GM23338 (cell line): ENCODE measurements around the gene CCDC71L. TPM values are rescaled to one million over a fixed set of nuclear protein-coding genes. Genes with fewer than 3 reads are reported as not detected.

Source experiments
- ATAC-seq: fragments of 200-7000 bp; cut with Tn5 transposase; 3 replicates; pipeline ENCODE4 v1.9.1; 2020
- DNase-seq: peaks from one replicate; pipeline ENCODE4 v3.0.0-alpha.2; 2015; ENCODE audit warnings: low spot score
- H2AFZ ChIP-seq: fragments of 200-600 bp; sonication (generic); 2 replicates; pipeline ENCODE4 v1.8.0; 2016; ENCODE audit warnings: antibody characterized with exemption, mild to moderate bottlenecking, moderate library complexity
- H3F3A ChIP-seq: fragments of 200-600 bp; sonication (generic); replicated peaks from 2 replicates; pipeline ENCODE4 v1.8.0; 2017; ENCODE audit warnings: antibody characterized with exemption, mixed run types, low read depth
- H3K27ac ChIP-seq: fragments of 200-600 bp; sonication (generic); 2 replicates; pipeline ENCODE4 v1.6.1; 2016; ENCODE audit warnings: low read depth
- H3K27me3 ChIP-seq: fragments of 200-600 bp; sonication (generic); 2 replicates; pipeline ENCODE4 v1.8.0; 2016; ENCODE audit warnings: mild to moderate bottlenecking, mixed run types, moderate library complexity; ENCODE audit not compliant: insufficient read depth
- H3K36me3 ChIP-seq: fragments of 200-600 bp; sonication (generic); 2 replicates; pipeline ENCODE4 v1.8.0; 2016; ENCODE audit warnings: mild to moderate bottlenecking; ENCODE audit not compliant: insufficient read depth
- H3K4me1 ChIP-seq: fragments of 200-600 bp; sonication (generic); 2 replicates; pipeline ENCODE4 v1.8.0; 2016; ENCODE audit warnings: mild to moderate bottlenecking, moderate library complexity; ENCODE audit not compliant: insufficient read depth
- H3K4me2 ChIP-seq: fragments of 200-600 bp; sonication (generic); 2 replicates; pipeline ENCODE4 v1.7.1; 2017; ENCODE audit warnings: mixed run types
- H3K4me3 ChIP-seq: fragments of 200-600 bp; sonication (generic); 2 replicates; pipeline ENCODE4 v1.6.1; 2016; ENCODE audit warnings: mixed run types
- H3K79me2 ChIP-seq: fragments of 200-600 bp; sonication (generic); replicated peaks from 2 replicates; pipeline ENCODE4 v1.8.0; 2017; ENCODE audit warnings: mild to moderate bottlenecking; ENCODE audit not compliant: insufficient read depth
- H3K9me2 ChIP-seq: fragments of 200-600 bp; sonication (generic); 2 replicates; pipeline ENCODE4 v1.8.0; 2017; ENCODE audit not compliant: insufficient read depth
- H4K20me1 ChIP-seq: fragments of 200-600 bp; sonication (generic); replicated peaks from 2 replicates; pipeline ENCODE4 v1.8.0; 2017; ENCODE audit warnings: mild to moderate bottlenecking; ENCODE audit not compliant: insufficient read depth
- H3K27ac Mint-ChIP-seq: 2 replicates; pipeline ENCODE4 v1.8.0; 2020; ENCODE audit warnings: inconsistent platforms, mild to moderate bottlenecking, moderate library complexity, mixed read lengths
- H3K27me3 Mint-ChIP-seq: 3 replicates; pipeline ENCODE4 v1.8.0; 2022; ENCODE audit warnings: low read depth, mild to moderate bottlenecking, moderate library complexity, mixed read lengths, inconsistent platforms; ENCODE audit not compliant: insufficient read depth, poor library complexity
- H3K36me3 Mint-ChIP-seq: 3 replicates; pipeline ENCODE4 v1.8.0; 2021; ENCODE audit warnings: low read depth, mild to moderate bottlenecking, inconsistent platforms, moderate library complexity, mixed read lengths
- H3K4me1 Mint-ChIP-seq: 3 replicates; pipeline ENCODE4 v1.8.0; 2020; ENCODE audit warnings: mild to moderate bottlenecking, inconsistent platforms, mixed read lengths
- H3K4me3 Mint-ChIP-seq: 3 replicates; pipeline ENCODE4 v1.8.0; 2021; ENCODE audit warnings: moderate library complexity, mild to moderate bottlenecking, inconsistent platforms, mixed read lengths
- H3K9me3 Mint-ChIP-seq: 3 replicates; pipeline ENCODE4 v1.8.0; 2020; ENCODE audit warnings: moderate library complexity, mild to moderate bottlenecking, inconsistent platforms, mixed read lengths
- CREB1 ChIP-seq: fragments of 250-450 bp; sonication (Bioruptor Pico); IDR thresholded peaks from 2 replicates; pipeline ENCODE4 v1.5.0; 2020; ENCODE audit warnings: low read depth, mild to moderate bottlenecking, moderate library complexity
- EZH2 ChIP-seq: fragments of 200-600 bp; sonication (generic); IDR thresholded peaks from one replicate; pipeline ENCODE4 v1.8.0; 2017; ENCODE audit warnings: antibody characterized with exemption, mild to moderate bottlenecking, low read depth; ENCODE audit not compliant: unreplicated experiment
- JUNB ChIP-seq: IDR thresholded peaks from one replicate; pipeline ENCODE4 v1.6.1; 2016; ENCODE audit warnings: antibody characterized with exemption; ENCODE audit not compliant: unreplicated experiment
- ZNF331 ChIP-seq: fragments of 250-450 bp; sonication (Bioruptor Pico); IDR thresholded peaks from 2 replicates; pipeline ENCODE4 v1.5.0; 2020; ENCODE audit warnings: low read depth, mild to moderate bottlenecking, moderate library complexity
- polyA plus RNA-seq: library from polyadenylated mRNA; unstranded; fragments of >200 nt; fragmentation: Nextera tagmentation; extraction: Ambion mirVana; gene quantifications from 2 replicates; pipeline ENCODE4 v1.2.1, GENCODE V29; 2016
- total RNA-seq: library from RNA; depleted of rRNA; stranded (reverse); fragments of >200 nt; shearing (Covaris generic); gene quantifications from 2 replicates; pipeline ENCODE4 v1.2.3, GENCODE V29; 2014
- TF ChIP-seq, protein P1 (sequence below): IDR thresholded peaks from one replicate; pipeline ENCODE4 v1.6.1; 2018; ENCODE audit warnings: antibody characterized with exemption; ENCODE audit not compliant: unreplicated experiment
- TF ChIP-seq, protein P2 (sequence below), 2 experiments: fragments of 200-600 bp in 1 of 2; sonication (generic) in 1 of 2; conservative IDR thresholded peaks; 2 replicates each; pipeline versions ENCODE4 v1.5.1 to v1.6.1; 2016 to 2017; ENCODE audit warnings: antibody characterized with exemption in 2 of 2, low read depth in 2 of 2, mild to moderate bottlenecking in 2 of 2, moderate library complexity in 1 of 2
- TF ChIP-seq, protein P3 (sequence below): IDR thresholded peaks from 2 replicates; pipeline ENCODE4 v1.6.1; 2016; ENCODE audit warnings: antibody characterized with exemption

The CCDC71L gene
- total and polyA plus RNA-seq, 2 experiments from 2014 or later = 8.4 to 32.3 TPM

DNA sequence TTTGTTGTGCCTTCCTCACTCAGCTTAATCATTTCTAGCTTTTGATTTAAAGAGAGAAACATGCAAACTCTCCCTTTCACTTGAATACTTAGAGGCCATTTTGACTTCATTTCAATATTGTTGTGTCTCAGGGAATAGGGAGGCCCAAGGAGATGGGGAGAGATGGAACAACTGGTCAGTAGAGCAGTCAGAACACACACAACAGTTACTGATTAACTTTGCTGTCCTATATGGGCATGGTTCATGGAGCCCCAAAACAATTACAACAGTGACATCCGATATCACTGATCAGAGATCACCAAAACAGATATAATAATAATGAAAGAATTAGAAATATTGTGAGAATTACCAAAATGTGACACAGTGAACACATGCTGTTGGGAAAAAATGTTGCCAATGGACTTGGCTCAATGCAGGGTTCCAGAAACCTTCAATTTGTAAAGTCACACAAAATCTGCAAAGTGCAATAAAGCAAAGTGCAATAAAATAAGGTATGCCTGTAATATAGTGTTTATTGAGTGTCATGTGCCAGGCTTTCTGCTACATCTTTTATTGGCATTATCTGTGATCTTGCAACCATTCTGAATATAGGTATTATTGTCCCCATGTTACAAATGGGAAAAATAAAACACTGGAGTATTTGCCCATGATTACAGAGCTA is 38.2 kb downstream of the CCDC71L start (continued):
- TF ChIP-seq, protein P1, sequence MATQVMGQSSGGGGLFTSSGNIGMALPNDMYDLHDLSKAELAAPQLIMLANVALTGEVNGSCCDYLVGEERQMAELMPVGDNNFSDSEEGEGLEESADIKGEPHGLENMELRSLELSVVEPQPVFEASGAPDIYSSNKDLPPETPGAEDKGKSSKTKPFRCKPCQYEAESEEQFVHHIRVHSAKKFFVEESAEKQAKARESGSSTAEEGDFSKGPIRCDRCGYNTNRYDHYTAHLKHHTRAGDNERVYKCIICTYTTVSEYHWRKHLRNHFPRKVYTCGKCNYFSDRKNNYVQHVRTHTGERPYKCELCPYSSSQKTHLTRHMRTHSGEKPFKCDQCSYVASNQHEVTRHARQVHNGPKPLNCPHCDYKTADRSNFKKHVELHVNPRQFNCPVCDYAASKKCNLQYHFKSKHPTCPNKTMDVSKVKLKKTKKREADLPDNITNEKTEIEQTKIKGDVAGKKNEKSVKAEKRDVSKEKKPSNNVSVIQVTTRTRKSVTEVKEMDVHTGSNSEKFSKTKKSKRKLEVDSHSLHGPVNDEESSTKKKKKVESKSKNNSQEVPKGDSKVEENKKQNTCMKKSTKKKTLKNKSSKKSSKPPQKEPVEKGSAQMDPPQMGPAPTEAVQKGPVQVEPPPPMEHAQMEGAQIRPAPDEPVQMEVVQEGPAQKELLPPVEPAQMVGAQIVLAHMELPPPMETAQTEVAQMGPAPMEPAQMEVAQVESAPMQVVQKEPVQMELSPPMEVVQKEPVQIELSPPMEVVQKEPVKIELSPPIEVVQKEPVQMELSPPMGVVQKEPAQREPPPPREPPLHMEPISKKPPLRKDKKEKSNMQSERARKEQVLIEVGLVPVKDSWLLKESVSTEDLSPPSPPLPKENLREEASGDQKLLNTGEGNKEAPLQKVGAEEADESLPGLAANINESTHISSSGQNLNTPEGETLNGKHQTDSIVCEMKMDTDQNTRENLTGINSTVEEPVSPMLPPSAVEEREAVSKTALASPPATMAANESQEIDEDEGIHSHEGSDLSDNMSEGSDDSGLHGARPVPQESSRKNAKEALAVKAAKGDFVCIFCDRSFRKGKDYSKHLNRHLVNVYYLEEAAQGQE = no peak
- TF ChIP-seq, protein P2, sequence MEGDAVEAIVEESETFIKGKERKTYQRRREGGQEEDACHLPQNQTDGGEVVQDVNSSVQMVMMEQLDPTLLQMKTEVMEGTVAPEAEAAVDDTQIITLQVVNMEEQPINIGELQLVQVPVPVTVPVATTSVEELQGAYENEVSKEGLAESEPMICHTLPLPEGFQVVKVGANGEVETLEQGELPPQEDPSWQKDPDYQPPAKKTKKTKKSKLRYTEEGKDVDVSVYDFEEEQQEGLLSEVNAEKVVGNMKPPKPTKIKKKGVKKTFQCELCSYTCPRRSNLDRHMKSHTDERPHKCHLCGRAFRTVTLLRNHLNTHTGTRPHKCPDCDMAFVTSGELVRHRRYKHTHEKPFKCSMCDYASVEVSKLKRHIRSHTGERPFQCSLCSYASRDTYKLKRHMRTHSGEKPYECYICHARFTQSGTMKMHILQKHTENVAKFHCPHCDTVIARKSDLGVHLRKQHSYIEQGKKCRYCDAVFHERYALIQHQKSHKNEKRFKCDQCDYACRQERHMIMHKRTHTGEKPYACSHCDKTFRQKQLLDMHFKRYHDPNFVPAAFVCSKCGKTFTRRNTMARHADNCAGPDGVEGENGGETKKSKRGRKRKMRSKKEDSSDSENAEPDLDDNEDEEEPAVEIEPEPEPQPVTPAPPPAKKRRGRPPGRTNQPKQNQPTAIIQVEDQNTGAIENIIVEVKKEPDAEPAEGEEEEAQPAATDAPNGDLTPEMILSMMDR (conservative IDR thresholded peaks at IDR 0.05; ENCODE audit: low read depth in 2 of 2) = no peak
- TF ChIP-seq JUNB (no peak), EZH2 (no peak), CREB1 (CRISPR knock-in tag) (no peak), ZNF331 (no peak)

DNA sequence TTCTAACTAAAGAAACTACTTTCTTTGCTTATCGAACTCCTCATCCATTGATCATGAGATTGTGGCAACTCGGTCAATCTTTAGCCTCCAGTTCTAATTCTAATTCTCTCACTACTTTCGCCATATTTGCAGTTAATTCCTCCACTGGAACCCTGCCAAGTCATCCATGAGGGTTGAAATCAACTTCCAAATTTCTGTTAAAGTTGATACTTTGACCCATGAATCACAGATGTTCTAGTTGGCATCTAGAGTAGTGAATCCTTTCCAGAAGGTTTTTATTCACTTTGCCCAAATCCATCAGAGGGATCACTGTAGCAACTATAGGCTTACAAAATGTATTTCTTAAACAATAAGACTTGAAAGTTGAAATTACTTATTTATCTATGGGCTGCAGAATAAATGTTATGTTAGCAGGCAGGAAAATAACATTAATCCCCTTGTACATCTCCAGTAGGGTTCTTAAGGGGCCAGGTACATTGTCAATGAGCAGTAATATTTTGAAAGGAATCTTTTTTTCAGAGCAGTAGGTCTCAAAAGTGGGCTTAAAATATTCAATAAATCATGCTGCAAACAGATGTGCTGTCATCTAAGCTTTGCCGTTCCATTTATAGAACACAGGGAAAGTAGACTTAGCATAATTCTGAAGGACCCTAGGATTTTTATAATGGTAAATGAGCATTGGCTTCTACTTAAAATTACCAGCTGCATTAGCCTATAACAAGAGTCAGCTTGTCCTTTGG is 39.4 kb downstream of the CCDC71L start:
- H3K4me1 Mint-ChIP-seq = peaks cover 10% of the 10 kb centered on the region; the same call in 2 of the 3 replicates

More for the DNA sequence above, 39.4 kb downstream of the CCDC71L start:
- Histone ChIP-seq H3K9me2 (peaks cover 8% of the 10 kb centered on the region; the same call in 1 of the 2 replicates), H3K27me3 (no peaks in the 10 kb centered on the region), H3K36me3 (no peaks in the 10 kb centered on the region), H3K4me2 (no peak overlapping the region), H3K79me2 (no peaks in the 10 kb centered on the region), H3K27ac (no peak overlapping the region), H3F3A (no peaks in the 10 kb centered on the region), H3K4me1 (peaks cover 10% of the 10 kb centered on the region), H2AFZ (no peak overlapping the region), H3K4me3 (no peak overlapping the region), H4K20me1 (no peaks in the 10 kb centered on the region)
- Mint-ChIP-seq H3K9me3 (peaks cover 10% of the 10 kb centered on the region; the same call in 2 of the 3 replicates), H3K4me3 (no peak overlapping the region), H3K27ac (no peak overlapping the region), H3K27me3 (peaks cover 3% of the 10 kb centered on the region), H3K36me3 (no peaks in the 10 kb centered on the region)
- no peak for TF ChIP-seq CREB1 (CRISPR knock-in tag)
- TF ChIP-seq, protein P3, sequence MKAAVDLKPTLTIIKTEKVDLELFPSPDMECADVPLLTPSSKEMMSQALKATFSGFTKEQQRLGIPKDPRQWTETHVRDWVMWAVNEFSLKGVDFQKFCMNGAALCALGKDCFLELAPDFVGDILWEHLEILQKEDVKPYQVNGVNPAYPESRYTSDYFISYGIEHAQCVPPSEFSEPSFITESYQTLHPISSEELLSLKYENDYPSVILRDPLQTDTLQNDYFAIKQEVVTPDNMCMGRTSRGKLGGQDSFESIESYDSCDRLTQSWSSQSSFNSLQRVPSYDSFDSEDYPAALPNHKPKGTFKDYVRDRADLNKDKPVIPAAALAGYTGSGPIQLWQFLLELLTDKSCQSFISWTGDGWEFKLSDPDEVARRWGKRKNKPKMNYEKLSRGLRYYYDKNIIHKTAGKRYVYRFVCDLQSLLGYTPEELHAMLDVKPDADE = no peak
- no peak for DNase-seq
- no peak for ATAC-seq
